Ascending aorta (tissue), 2 donors: Measurements from ENCODE around the gene NTN5. TPM values are rescaled to one million over a fixed set of nuclear protein-coding genes. Genes with fewer than 3 reads are reported as not detected.
A peak's percentile ranks its signal among the peaks of the same experiment; 100 is the strongest.

ENCODE experiments used
- DNase-seq, 2 donors: peaks; one replicate each; pipeline ENCODE4 v3.0.0-alpha.2; 2019; ENCODE audit warnings: low spot score in 2 of 2
- H3K27ac ChIP-seq, 2 donors: fragments of 200-600 bp; sonication (generic); one replicate each; pipeline ENCODE4 v1.5.1; 2016 to 2017; ENCODE audit warnings: mild to moderate bottlenecking in 1 of 2
- H3K27me3 ChIP-seq: fragments of 200-600 bp; sonication (generic); one replicate; pipeline ENCODE4 v1.5.1; 2017
- H3K36me3 ChIP-seq, 2 donors: fragments of 200-600 bp; sonication (generic); one replicate each; pipeline ENCODE4 v1.5.1; 2016
- H3K4me1 ChIP-seq, 2 donors: fragments of 200-600 bp; sonication (generic); one replicate each; pipeline ENCODE4 v1.5.1; 2016 to 2017; ENCODE audit warnings: mild to moderate bottlenecking in 1 of 2
- H3K4me3 ChIP-seq, 2 donors: fragments of 200-600 bp; sonication (generic); one replicate each; pipeline ENCODE4 v1.5.1; 2016 to 2017; ENCODE audit warnings: mild to moderate bottlenecking in 1 of 2
- H3K9me3 ChIP-seq, 2 donors: fragments of 200-600 bp; sonication (generic); one replicate each; pipeline ENCODE4 v1.5.1; 2016
- CTCF ChIP-seq, 3 experiments: fragments of 200-600 bp in 2 of 3; fragments of 450-650 bp in 1 of 3; sonication (generic) in 2 of 3; IDR thresholded peaks; one replicate each; pipeline ENCODE4 v1.5.1; 2016 to 2019; ENCODE audit warnings: antibody characterized with exemption in 3 of 3, mild to moderate bottlenecking in 1 of 3, moderate library complexity in 1 of 3
- intact Hi-C: fragments of 100-400 bp; cut with DNase I; formaldehyde crosslinking; loops from one replicate; pipeline ENCODE4 v1.15.1; 2023
- total RNA-seq: library from RNA; depleted of rRNA; stranded (reverse); fragments of >200 nt; gene quantifications from one replicate; pipeline ENCODE4 v1.1.0, GENCODE V29; 2016

Gene NTN5
- not detected for total RNA-seq

GRCh38 chr19:48672994-48673393 is at the start of gene NTN5:
Gene NTN5, minus strand, starts transcription at chr19:48673017. Its CDS starts 2,031 bp downstream, at chr19:48670986.
- Histone ChIP-seq H3K4me1 (peaks cover 0 to 2% of the 10 kb centered on the region in 2 donors), H3K27me3 (no peaks in the 10 kb centered on the region), H3K36me3 (no peaks in the 10 kb centered on the region), H3K9me3 (no peaks in the 10 kb centered on the region), H3K27ac (no peak within 1 kb of the TSS), H3K4me3 (no peak within 1 kb of the TSS)
- intact Hi-C loops, result no loop called here
- no peak for TF ChIP-seq CTCF (IDR thresholded peaks at IDR 0.05)
- DNase-seq, result no peak

- DNase-seq, result no peak
- intact Hi-C loops, result no loop called here
- peaks cover 3 to 15% of the 10 kb centered on the region in 2 donors for H3K4me1 ChIP-seq
- no peaks in the 10 kb centered on the region for H3K27me3 ChIP-seq
- H3K9me3 ChIP-seq, result no peaks in the 10 kb centered on the region
- no peak overlapping the region for H3K27ac ChIP-seq
- H3K4me3 ChIP-seq, result no peak overlapping the region
- no peaks in the 10 kb centered on the region for H3K36me3 ChIP-seq
- TF ChIP-seq CTCF (IDR thresholded peaks at IDR 0.05), result no peak
These were observed 49.4 kb upstream of the NTN5 start for GRCh38 chr19:48722196-48722708.

GRCh38 chr19:48720613-48721296 is 47.9 kb upstream of the NTN5 start:
- Histone ChIP-seq H3K27me3 (no peaks in the 10 kb centered on the region), H3K36me3 (no peaks in the 10 kb centered on the region), H3K27ac (peak overlapping the region; percentile 77 to 93), H3K4me3 (peak overlapping the region; percentile 48 to 65), H3K4me1 (peaks cover 3 to 19% of the 10 kb centered on the region in 2 donors), H3K9me3 (no peaks in the 10 kb centered on the region)
- DNase-seq, result peak; percentile 98 to 100
- intact Hi-C loops, result loop anchor here (2.0 kb wide), 1 partner anchor 18 kb away; no protein-coding TSS in a partner anchor
- no peak for TF ChIP-seq CTCF (IDR thresholded peaks at IDR 0.05)

GRCh38 chr19:48720251-48720612 is 47.4 kb upstream of the NTN5 start:
- Histone ChIP-seq H3K9me3 (no peaks in the 10 kb centered on the region), H3K27ac (peak overlapping the region; percentile 77 to 93), H3K4me1 (peaks cover 6 to 24% of the 10 kb centered on the region in 2 donors), H3K27me3 (no peaks in the 10 kb centered on the region), H3K4me3 (peak overlapping the region; percentile 48 to 65), H3K36me3 (no peaks in the 10 kb centered on the region)
- no peak for DNase-seq
- no peak for TF ChIP-seq CTCF (IDR thresholded peaks at IDR 0.05)
- intact Hi-C loops, result loop anchor here (2.0 kb wide), 1 partner anchor 19 kb away; no protein-coding TSS in a partner anchor

GRCh38 chr19:48719263-48720171 is 46.7 kb upstream of the NTN5 start, which contains the start of gene MAMSTR:
Gene MAMSTR, minus strand, starts transcription at chr19:48719725. Its CDS starts 694 bp downstream, at chr19:48719031.
- Histone ChIP-seq H3K36me3 (no peaks in the 10 kb centered on the region), H3K4me3 (peak within 1 kb of the TSS; percentile 48 to 65), H3K9me3 (no peaks in the 10 kb centered on the region), H3K4me1 (peaks cover 12 to 23% of the 10 kb centered on the region in 2 donors), H3K27ac (peak within 1 kb of the TSS; percentile 77 to 93), H3K27me3 (no peaks in the 10 kb centered on the region)
- intact Hi-C loops, result loop anchor here (2.0 to 10.0 kb wide), 2 partner anchors 19 to 355 kb away; partner anchors contain the start of genes SYNGR4 and TMEM143
- no peak for DNase-seq
- no peak for TF ChIP-seq CTCF (IDR thresholded peaks at IDR 0.05)
